ENCODE data around the gene SLC38A10.

SLC38A10 gene

GRCh38 chr17:81203136-81203535 lies 92.0 kb downstream of the SLC38A10 start:
- DNase-seq (ENCODE audit: low spot score) = no peak

DNA sequence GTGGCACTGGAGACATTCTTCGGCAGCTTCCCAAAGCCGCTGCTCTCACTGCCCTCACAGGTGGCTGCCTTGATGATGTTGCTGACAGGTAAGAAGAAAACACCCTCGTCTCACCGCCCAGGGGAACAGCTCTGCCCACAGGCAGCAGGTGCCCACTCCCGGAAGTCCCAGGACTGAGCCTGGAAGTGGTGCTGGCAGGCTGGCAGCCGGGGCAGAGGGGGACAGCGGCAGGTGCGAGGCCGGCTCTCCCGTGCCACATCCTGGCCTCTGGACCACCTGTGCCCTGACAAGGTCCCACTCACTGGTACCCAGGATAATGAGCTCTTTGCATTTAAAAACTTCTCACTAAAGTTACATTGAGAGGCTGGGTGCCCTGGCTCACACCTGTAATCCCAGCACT lies 92.8 kb downstream of the SLC38A10 start:
- no peak for DNase-seq (ENCODE audit: low spot score)

- peak; percentile 9 for DNase-seq (ENCODE audit: low spot score)
These were observed 94.2 kb downstream of the SLC38A10 start for GRCh38 chr17:81200695-81201580.

- DNase-seq (ENCODE audit: low spot score) = no peak
These were observed 94.9 kb downstream of the SLC38A10 start for GRCh38 chr17:81200201-81200600.

DNA sequence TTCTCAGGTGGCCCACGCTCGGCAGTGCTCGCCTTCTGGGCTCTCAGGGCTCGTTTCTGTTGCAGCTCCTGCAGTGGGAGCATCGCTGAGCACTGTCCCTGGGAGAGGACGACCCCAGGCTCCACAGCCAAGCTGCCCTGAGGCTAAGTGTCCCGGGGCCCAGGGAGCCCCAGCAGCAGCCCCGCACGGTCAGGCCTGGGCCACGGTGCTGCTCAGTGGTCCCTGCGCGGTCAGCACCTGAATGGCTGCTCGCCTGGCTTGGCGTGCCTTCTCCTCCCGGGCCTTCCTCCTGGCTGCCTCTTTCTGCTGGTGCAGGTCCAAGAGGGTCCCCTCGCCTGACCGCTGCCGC lies 95.7 kb downstream of the SLC38A10 start:
- DNase-seq (ENCODE audit: low spot score) = no peak

DNA sequence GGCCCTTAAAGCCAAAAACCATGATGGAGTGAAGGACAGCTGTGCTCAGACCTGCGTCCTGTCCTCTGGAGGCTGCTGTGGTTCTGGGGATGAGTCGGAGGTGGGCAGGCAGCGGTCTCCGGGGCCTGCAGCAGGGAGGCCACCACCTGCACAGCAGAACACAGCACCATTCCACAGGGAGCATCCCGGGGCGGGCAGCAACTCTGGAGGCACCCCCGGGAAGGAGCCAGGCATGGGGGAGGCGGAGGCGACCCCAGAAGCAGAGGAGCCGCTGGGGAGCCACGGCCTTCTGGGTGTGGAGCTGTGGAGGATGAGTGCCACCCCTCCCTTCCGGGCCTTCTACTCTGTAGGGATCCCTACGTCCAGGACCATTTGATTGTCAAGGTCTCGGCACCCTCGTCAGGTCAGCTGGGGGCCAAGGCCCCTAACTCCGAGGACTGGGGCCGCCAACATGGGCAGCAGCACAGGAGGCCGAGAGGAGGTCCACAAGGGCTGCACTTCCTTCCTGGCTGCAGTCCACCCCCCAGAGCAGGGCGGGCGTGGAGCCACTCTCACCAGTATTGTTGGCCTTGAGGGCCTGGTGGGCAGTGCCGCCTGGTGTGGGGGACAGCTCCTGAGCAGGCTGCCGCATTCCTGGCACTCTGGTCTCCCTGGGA lies 96.2 kb downstream of the SLC38A10 start:
- no peak for DNase-seq (ENCODE audit: low spot score)

GRCh38 chr17:81197831-81198490 lies 97.1 kb downstream of the SLC38A10 start:
- no peak for DNase-seq (ENCODE audit: low spot score)

DNA sequence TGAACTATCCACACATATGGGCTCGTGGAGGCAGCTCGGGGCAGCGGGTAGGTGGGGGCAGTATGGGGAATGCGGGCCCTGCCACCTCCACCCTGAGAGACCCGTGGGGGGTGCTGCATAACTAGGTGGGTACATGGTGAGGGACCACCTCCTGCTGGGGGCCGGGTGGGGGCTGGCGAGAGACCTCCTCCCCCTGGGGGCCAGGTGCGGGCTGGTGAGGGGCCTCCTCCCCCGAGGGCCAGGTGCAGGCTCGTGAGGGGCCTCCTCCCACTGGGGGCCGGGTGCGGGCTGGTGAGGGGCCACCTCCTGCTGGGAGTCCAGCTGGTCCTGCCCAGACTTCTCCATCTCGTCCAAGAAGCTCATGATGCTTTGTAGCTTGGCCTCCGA lies 97.7 kb downstream of the SLC38A10 start:
- DNase-seq (ENCODE audit: low spot score) = no peak

- no peak for DNase-seq (ENCODE audit: low spot score)
These were observed 98.3 kb downstream of the SLC38A10 start for GRCh38 chr17:81196505-81197408.

GRCh38 chr17:81195941-81196495 lies 99.1 kb downstream of the SLC38A10 start:
- no peak for DNase-seq (ENCODE audit: low spot score)

Measured in hematopoietic multipotent progenitor cell treated with erythropoietin and hydrocortisone succinate and interleukin-3 and kit ligand, for 17 days (in vitro differentiated cells).